ENCODE measurements around the gene TRAF3. TPM values are rescaled to one million over a fixed set of nuclear protein-coding genes. Genes with fewer than 3 reads are reported as not detected.

TRAF3 gene
- total RNA-seq, 1 donor from 2014 or later: 26.3 TPM

- no peak for DNase-seq (ENCODE audit: low spot score, unreplicated experiment)
- H3K9me3 Mint-ChIP-seq (ENCODE audit: low read depth): no peaks in the 10 kb centered on the region
Observed at GRCh38 chr14:102922490-102923200, 145.4 kb downstream of the TRAF3 start, which contains the start of gene AMN. AMN (plus strand) TSS chr14:102922663; CDS start chr14:102922689, 26 bp downstream.

GRCh38 chr14:102923201-102923924 is 146.1 kb downstream of the TRAF3 start:
- Mint-ChIP-seq H3K27me3 (peaks cover 18% of the 10 kb centered on the region), H3K4me1 (ENCODE audit: low read depth) (no peaks in the 10 kb centered on the region), H3K4me3 (ENCODE audit: low read depth) (peak overlapping the region; percentile 40), H3K36me3 (ENCODE audit: insufficient read depth) (no peaks in the 10 kb centered on the region), H3K9me3 (ENCODE audit: low read depth) (no peaks in the 10 kb centered on the region), H3K27ac (no peak overlapping the region)
- DNase-seq (ENCODE audit: low spot score, unreplicated experiment): no peak
- TF ChIP-seq CTCF (IDR thresholded peaks at IDR 0.05; ENCODE audit: unreplicated experiment): no peak

More at GRCh38 chr14:102922490-102923200, 145.4 kb downstream of the TRAF3 start, which contains the start of gene AMN:
- Mint-ChIP-seq H3K4me3 (ENCODE audit: low read depth) (peak within 1 kb of the TSS; percentile 40), H3K27me3 (peaks cover 18% of the 10 kb centered on the region), H3K4me1 (ENCODE audit: low read depth) (no peaks in the 10 kb centered on the region), H3K36me3 (ENCODE audit: insufficient read depth) (no peaks in the 10 kb centered on the region), H3K27ac (no peak within 1 kb of the TSS)
- TF ChIP-seq CTCF (IDR thresholded peaks at IDR 0.05; ENCODE audit: unreplicated experiment): no peak

GRCh38 chr14:102923925-102924486 is 146.8 kb downstream of the TRAF3 start:
- Mint-ChIP-seq H3K27ac (no peak overlapping the region), H3K4me1 (ENCODE audit: low read depth) (no peaks in the 10 kb centered on the region), H3K36me3 (ENCODE audit: insufficient read depth) (no peaks in the 10 kb centered on the region), H3K9me3 (ENCODE audit: low read depth) (no peaks in the 10 kb centered on the region), H3K4me3 (ENCODE audit: low read depth) (no peak overlapping the region), H3K27me3 (peaks cover 18% of the 10 kb centered on the region)
- no peak for DNase-seq (ENCODE audit: low spot score, unreplicated experiment)
- no peak for TF ChIP-seq CTCF (IDR thresholded peaks at IDR 0.05; ENCODE audit: unreplicated experiment)

GRCh38 chr14:102924632-102925588 is 147.7 kb downstream of the TRAF3 start:
- Mint-ChIP-seq H3K27me3 (peaks cover 18% of the 10 kb centered on the region), H3K9me3 (ENCODE audit: low read depth) (no peaks in the 10 kb centered on the region), H3K4me1 (ENCODE audit: low read depth) (no peaks in the 10 kb centered on the region), H3K36me3 (ENCODE audit: insufficient read depth) (no peaks in the 10 kb centered on the region), H3K27ac (no peak overlapping the region), H3K4me3 (ENCODE audit: low read depth) (no peak overlapping the region)
- peak; percentile 22 for TF ChIP-seq CTCF (IDR thresholded peaks at IDR 0.05; ENCODE audit: unreplicated experiment)
- DNase-seq (ENCODE audit: low spot score, unreplicated experiment): no peak
